AG09309 (cell line): ENCODE data around the gene RAMP3.

ENCODE experiments used
- DNase-seq: peaks from one replicate; pipeline ENCODE4 v3.0.0-alpha.2; 2010; ENCODE audit warnings: low read depth
- H3K4me3 ChIP-seq: 2 replicates; pipeline ENCODE4 v1.5.1; 2011; ENCODE audit warnings: mild to moderate bottlenecking, low read depth, low read length, moderate library complexity; ENCODE audit not compliant: control insufficient read depth
- CTCF ChIP-seq: IDR thresholded peaks from 2 replicates; pipeline ENCODE4 v1.5.1; 2011; ENCODE audit warnings: mild to moderate bottlenecking, low read depth, low read length, inconsistent platforms; ENCODE audit not compliant: insufficient read depth, control insufficient read depth; ENCODE audit errors: missing control alignments

RAMP3 gene

DNA sequence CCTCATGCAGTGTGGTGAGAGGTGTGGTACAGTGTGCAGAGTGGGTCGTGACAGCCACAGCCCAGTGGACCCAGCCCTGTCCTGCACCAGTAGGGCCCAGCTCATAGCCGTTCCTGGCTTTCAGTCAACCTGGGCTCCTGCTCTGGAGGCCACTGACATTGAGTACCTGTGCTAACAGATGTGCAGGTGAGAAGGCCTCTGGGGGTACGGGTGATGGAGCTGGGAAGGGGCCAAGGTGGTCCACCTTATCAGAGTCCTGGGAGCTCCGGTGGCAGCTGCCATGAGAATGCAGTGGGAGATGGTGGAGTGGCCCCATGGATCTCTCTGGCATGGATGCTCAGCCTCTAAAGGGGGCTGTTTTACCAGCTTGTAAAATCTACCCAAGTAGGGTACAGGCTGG, 40.0 kb upstream of the RAMP3 start:
- no peak for TF ChIP-seq CTCF
- H3K4me3 ChIP-seq = no peak overlapping the region

DNA sequence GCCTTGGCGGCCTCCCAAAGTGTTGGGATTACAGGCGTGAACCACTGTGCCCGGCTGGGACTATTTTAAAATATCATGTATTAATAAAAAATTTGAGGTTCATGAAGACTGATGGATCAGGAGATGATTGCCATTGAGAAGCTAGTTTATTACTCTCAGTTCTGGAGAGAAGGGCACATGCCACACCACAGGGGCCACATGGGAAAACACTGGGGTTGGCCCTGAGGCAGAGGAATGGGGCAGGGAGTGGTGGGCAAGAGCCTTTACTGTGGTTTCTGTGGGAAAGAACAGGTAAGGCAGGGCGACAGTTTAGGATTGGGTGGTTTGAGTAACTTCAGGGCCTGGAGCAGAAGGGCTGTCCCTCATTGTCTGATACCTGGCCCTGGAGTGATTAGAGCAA, 39.3 kb upstream of the RAMP3 start:
- no peak overlapping the region for H3K4me3 ChIP-seq
- DNase-seq = no peak
- no peak for TF ChIP-seq CTCF

More for the DNA sequence above, 40.0 kb upstream of the RAMP3 start:
- DNase-seq = no peak

GRCh38 chr7:45118889-45119331, 38.7 kb upstream of the RAMP3 start:
- TF ChIP-seq CTCF = no peak
- no peak overlapping the region for H3K4me3 ChIP-seq
- no peak for DNase-seq

DNA sequence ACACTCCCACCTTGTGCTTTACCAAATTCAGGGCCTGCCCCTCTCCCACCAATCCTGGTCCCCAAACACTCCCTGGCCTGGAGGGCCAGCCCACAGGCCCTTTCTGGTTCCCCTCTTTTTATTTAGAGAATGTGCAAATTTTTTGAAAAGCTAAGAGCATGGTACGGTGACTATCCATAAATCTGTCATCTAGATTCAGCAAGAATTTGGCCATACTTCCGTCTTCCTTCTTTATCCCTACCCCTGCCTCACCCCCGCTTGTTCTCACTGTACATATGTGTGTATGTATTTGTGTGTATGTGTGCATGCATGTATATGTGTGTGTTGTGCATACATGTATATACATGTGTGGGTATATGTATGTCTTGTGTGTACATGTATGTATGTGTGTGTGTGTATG, 38.0 kb upstream of the RAMP3 start:
- no peak for TF ChIP-seq CTCF
- no peak overlapping the region for H3K4me3 ChIP-seq
- no peak for DNase-seq

- TF ChIP-seq CTCF = no peak
- no peak for DNase-seq
- no peak overlapping the region for H3K4me3 ChIP-seq
Observed at GRCh38 chr7:45122975-45123860, 34.4 kb upstream of the RAMP3 start.

GRCh38 chr7:45123913-45124710, 33.5 kb upstream of the RAMP3 start:
- TF ChIP-seq CTCF = no peak
- no peak for DNase-seq

More at GRCh38 chr7:45123913-45124710, 33.5 kb upstream of the RAMP3 start:
- H3K4me3 ChIP-seq = no peak overlapping the region
